NCI-H1436 (cell line): ENCODE measurements around the gene PRDM16.

ENCODE experiments used
- DNase-seq: peaks from one replicate; lab custom pipeline; 2025; lab: John Stamatoyannopoulos, UW

The PRDM16 gene

DNA sequence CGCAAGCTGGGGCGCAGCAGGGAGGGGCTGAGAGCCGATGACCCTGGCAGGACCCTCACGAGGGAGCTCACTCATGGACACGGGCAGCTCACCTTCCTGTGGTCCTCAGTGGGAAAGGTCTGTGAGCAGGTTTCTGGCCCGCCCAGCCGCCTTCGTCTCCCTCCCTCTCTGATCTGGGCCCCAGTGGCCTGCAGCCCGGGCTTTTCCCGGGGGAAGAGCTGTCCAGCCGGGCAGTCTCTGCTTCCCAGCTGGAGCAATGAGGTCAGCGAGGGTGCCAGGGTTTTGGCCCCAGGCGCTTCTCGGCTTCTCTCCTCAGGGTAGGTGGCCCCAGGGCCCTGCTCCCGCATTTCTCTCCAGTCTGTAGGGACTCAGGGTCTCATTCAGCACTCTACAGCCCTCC, 363.3 kb downstream of the PRDM16 start:
- no peak for DNase-seq

DNA sequence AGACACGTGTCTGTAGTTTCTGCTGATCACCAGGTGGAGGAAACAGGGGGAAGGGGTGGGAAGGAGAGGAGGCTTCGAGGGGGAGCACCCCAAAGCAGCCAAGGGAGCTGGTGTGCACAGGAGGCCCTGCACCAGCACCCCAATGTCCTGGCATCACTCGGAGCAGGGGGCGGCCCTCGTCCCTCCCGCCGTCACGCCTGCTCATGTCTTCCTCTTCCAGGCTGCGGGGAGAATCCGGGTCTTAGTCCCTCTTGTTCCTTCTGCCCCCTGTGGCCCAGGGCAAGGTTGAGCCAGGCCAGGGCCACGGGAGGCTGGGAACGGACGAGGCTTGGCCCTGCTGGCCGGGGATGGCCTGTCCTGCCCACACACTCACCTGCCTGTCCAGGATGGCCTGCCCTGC, 364.1 kb downstream of the PRDM16 start:
- no peak for DNase-seq

DNA sequence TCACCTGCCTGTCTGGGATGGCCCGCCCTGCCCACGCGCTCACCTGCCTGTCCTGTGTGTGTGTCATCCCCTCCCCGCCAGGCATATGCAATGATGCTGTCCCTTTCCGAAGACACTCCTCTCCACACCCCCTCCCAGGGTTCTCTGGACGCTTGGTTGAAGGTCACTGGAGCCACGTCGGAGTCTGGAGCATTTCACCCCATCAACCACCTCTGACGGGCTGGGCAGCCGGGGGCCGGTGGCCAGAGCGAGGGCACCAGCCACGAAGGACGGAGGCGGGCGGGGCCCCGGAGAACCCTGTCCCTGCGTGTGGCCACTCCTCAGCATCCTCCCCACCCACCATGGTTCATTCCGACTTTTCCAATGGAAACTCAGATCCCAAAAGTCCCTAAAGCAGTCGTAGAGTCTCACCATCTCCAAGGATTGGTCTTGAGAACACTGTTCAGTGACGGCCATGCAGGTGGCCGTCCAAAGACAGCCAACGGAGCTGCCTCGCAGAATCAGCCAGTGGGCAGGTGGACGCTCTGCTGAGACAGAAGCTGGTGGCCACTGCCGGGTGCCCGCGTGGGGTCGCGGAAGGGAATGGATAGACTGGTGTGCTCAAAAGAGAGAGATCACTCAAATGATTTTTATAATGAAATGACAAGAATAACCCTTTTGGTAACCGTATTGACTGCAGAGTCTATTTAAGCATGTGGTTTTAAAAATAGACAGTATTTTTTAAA, 364.8 kb downstream of the PRDM16 start:
- no peak for DNase-seq

DNA sequence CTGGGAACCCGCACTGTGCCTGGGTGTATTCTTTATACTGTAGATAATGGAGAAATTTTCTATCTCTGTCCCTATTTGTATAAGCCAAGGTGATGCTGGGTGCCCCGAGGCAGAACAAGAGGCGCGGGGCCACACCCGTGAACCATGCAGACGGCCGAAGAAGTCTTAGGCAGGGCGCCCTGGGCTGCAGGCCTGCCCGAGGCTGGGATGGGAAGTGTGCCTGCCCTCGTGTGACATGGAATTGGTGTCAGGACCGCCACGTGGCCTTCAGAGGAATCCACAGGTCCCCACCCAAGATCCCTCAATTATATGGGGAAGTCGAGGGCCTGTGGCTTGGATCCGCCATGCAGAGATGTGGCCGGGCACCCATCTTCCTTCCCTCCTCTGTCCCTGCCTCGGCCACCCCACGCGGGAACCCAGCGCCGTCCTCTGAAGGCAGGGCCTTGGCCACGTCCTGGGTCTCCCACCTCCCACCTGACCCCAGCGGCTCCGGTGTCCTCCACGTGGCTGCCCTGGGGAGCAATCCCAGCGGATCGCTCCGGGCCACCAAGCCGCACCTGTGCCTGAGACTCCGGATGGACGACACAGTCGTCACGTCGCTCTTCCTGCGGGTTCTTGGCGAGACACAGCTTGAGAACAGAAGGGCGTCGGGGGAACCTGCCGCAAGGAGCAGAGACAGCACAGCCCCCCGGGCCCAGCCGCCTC, 365.6 kb downstream of the PRDM16 start:
- DNase-seq, result no peak

DNA sequence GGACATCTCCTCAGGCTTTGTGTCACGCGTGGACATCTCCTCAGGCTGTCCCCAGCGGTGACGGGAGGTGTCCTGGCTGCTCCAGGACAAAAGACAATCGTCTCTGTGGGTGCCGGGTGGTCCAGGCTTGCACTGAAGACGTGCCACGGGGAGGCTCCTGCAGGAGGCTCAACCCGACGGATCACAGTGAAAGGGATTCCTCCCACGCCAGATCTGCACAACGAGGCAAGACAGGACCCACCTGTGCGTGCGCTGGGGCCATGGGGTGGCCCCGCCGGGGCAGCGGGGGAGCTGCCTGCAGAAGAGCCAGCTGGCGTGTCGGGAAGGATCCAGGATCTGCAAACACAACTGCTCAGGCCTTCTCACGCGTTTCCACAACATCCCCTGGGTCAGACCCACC, 366.7 kb downstream of the PRDM16 start:
- DNase-seq, result no peak

DNA sequence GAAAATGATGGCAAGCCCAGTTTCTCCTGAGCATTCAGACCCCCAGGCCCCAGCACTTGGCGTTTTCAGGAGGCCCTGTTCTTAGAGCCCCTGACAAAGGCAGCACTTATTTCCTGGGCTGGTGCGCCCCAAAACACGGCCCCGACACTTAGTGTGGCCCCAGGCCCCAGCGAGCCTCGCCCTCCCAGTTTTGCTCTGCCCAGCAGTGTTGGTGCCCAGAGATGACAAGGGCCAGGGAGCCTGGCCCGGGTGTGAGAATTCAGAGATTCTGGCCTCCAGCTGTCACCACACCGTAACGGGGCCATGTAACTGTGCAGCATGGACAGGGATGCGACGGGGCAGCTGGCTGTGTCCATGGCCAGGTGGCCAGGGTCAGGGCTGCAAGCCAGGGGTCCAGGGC, 367.4 kb downstream of the PRDM16 start:
- DNase-seq, result no peak

DNA sequence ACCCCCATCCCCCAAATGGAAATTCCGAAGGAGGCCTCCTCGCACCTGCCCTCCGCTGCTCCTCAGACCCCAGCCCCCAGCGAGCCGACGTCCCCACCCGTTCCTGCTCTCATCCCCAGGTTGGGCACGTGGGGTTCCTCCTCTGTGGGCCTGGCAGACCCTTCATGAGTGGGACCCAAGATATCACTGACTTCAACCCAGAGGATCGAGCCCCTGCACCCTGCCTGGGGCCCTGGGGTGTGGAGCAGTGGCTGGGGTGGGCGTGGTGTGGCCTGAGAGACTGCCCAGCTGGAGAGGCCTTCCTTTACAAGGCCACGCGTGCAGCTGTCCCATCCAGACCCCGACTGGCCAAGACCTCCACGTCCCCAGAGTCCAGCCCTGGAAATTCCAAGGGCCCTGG, 367.9 kb downstream of the PRDM16 start:
- DNase-seq, result no peak

DNA sequence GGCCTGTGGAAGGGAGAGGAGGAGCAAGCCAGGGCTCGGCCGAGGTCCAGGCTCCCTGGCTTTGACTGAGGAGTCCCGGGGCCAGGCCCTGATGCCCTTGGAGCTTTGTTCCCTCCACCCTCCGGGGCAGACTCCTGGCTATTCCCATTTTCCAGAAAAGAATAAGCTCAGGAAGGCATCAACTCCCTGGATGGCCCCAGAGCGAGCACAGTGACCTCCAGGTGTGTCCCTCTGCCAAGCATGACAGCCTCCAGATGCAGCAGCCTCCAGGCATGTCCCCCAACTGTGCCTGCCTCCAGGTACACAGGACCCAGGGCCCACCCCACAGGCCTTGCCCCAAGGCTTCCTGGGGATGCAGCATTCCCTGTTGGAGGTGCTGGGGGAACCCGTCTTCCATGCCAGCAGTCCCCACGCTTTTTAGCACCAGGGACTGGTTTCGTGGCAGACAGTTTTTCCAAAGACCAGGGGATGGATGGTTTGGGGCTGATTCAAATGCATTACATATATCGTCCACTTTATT, 369.7 kb downstream of the PRDM16 start:
- DNase-seq, result no peak

DNA sequence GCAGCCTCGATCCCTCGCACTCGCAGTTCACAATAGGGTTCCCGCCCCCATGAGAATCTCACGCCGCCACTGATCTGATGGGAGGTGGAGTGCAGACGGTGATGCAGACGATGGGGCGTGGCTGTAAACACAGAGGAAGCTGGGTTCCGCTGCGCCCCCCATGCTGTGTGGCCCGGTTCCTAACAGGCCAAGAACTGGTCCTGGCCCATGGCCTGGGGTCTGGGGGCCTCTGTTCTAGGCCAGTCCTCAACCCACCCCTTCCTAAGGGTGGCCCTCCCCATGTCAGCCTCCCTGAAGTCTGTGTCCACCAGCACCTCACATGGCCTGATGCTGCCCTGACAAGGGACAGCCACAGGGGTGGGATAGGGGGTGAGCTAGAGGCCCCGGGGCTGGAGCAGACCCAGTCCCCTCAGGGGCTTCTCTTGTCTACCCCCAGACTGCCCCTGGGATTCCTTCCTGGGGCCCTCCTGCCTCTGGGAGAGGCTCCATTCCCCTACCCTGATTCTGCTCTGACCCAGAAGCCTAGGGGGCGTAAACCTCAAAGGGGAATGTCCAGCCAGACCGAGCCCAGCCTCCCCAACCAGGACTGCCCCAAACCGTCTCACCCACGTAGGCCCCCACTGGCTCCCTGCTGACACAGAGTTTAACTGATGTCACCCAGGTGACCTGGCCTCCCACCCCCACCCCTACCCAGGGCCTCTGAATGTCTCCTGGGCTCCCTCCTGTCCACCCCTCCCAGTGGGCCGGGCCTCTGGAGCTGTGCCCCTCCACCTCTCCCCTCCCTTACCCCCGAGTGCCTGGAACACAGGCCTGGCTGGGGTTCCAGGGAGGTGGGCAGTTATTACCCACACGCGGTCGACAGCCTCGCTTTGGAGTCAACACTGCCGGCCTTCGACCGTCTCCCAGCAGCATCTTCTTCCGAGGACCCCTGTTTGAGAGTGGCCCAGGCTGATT, 370.6 kb downstream of the PRDM16 start:
- no peak for DNase-seq

DNA sequence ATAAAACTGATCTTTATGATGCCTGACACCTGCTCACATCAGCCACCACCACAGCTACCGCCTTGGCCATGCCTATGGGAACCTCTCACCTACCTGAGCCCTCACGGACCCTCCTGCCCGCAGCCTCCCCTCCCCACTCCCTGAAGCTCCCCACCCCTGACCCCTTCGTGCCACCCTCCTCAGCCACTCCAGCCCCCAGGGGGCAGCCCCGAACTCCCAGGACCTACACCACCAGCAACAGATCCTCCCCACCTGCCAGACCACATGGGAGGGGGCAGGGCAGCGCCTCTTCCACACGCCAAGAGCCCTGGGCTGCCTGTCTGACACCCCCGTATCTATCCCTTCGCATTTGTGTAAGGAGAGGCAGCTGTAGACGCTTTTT, 371.3 kb downstream of the PRDM16 start:
- DNase-seq, result no peak

DNA sequence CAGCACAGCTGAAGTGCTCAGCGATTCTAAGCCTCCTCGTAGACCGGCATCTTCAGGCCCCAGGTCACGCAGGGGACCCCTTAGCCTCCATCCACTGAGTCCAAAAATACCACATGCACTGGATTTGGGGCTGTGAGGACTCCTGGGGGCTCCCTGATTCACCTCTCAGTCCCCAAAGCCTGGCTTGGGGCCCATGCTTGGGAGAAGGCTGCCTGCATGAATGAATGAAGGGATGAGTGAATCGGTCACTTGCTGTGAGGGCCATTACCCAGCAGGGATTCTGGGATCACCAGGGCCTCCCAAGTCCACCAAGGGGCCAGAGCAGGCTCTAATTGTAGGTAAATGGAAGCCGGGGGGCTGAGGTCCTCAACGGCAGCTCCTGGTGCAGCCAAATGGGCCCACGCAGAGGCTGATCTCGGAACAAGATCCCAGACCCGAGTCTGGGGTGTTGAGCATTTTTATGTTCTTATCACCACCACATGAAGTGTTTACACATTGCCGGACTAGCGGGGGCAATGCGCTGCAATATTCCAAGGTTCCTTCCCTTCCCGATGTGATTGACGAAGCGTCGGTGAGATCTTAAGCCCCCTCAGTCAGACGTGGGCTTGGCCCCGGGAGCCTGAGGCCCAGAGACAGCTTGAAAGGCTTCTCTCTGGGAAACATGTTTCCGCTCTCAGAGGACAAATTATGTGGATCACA, 371.9 kb downstream of the PRDM16 start:
- no peak for DNase-seq

DNA sequence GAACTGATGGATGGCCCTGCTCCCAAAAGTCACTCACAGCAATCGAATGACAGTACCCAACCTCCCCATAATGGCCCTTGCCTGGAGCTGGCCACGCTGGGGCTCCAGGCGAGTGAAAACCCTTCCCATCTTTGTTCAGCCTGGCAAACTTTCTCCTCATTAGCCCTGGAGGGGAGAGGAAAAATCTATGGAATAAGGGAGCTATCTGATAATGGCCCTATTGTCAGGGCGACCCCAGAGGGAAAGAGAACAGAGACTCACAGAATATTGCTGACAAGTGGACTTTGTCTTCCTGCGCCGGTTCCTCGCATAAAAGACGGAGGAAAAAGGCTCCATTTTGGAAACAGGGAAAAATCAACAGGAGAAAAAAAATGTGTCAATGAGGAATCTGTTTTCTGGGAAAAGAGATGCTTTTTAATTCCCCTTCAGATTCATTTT, 372.4 kb downstream of the PRDM16 start:
- DNase-seq, result no peak

DNA sequence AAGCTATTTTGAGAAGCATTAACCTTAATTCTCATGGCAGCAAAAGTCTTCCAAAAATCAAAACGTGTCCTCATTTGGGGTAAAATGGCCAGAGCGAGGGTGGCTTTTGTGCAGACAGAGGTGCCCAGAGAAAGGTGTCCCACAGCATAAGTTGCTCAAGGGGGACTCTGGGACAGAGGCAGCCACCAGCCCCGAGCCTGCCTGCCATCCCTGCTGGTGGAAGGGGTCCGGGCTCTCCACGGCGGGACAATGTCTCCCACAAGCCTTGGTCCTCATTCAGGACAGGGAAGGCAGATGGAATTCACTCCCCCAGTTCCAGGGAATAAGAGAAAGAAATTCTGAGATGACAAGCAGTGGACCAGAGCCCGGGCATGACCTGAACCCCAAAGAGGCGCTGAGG, 372.9 kb downstream of the PRDM16 start:
- no peak for DNase-seq

DNA sequence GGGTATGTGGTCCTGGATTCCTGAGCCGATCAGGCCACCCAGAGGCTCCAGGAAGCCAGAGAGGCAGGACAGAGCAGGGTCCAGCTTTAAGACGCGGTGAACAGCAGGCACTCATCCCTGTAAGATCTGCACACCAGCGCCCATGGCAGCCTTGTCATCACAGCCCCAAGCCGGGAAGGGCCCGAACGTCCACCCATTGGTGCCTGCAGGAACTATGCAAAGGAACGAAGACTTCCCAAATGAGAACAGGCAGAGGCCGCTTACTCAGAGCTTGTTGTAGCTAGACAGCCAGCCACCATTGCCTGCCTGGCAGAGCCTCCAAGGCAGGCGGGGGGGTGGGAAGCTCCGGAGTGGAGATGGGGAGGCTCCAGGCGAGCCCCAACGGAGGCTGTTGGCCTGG, 373.3 kb downstream of the PRDM16 start:
- DNase-seq, result no peak

DNA sequence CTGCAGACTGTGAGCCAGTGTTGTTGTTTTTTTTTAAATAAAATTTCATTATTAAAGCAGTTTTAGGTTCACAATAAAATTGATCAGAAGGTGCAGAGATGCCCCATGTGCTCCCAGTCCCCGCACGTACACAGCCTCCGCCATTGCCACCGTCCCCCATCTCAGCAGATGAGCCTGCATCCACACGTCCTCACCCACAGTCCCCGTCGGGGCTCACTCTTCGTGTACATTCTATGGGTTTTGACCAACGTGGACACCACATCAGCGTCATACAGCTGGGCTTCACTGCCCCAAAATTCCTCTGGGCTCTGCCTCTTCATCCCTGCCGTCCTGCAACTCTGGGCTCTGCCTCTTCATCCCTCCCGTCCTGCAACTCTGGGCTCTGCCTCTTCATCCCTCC, 373.9 kb downstream of the PRDM16 start:
- no peak for DNase-seq

DNA sequence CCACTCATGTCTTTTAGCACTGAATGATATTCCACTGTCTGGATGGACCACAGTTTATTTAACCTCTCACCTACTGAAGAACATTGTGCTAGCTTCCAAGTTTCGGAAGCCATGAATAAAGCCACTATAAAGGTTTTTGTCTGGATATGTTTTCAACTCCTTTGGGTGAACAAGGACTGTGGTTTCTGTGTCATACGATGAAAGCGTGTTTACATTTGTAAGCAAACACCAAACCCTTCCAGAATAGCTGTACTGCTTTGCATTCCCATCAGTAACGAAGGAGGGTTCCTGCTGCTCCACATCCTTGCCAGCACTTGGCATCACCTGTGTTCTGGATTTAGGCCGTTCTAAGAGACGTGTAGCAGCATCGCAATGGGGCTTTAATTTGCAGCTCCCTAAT, 374.8 kb downstream of the PRDM16 start:
- DNase-seq, result no peak

DNA sequence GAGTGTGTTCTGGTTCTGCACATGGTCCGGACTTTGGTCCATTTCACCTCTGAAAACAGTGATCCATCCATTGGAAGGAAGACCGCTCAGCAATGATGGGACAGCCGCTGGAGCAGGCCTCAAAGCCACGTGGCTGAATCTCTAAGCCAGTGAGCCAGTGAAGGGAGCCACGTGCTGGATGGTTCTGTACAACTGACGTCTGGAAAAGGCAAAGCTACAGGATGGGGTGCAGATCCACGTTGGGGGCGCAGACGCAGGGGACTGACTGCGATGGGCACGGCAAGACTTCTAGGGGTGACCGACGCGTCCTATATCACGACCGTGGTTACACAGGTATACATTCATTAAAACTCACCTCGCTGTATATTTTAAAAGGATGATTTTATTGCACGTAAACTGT, 375.3 kb downstream of the PRDM16 start:
- no peak for DNase-seq

DNA sequence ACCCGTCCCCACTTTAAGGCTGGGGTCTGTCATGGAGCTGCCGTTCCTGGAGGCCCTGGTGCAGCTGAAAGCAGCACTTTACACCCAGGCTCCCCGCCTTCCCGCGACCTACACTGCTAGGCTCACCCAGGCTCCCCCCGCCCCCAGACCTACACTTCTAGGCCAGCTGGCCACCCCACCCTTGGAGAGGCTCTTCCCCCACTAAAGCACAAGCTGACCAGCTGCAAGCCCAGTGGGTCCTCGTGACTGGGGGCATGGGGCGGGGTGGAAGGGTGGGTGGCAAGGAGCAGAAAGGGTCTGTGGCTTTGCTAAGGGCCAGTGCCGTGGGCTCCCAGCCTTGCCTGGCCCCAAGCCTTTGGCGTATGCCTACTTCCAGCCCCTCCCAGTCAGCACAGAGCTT, 375.7 kb downstream of the PRDM16 start:
- no peak for DNase-seq

DNA sequence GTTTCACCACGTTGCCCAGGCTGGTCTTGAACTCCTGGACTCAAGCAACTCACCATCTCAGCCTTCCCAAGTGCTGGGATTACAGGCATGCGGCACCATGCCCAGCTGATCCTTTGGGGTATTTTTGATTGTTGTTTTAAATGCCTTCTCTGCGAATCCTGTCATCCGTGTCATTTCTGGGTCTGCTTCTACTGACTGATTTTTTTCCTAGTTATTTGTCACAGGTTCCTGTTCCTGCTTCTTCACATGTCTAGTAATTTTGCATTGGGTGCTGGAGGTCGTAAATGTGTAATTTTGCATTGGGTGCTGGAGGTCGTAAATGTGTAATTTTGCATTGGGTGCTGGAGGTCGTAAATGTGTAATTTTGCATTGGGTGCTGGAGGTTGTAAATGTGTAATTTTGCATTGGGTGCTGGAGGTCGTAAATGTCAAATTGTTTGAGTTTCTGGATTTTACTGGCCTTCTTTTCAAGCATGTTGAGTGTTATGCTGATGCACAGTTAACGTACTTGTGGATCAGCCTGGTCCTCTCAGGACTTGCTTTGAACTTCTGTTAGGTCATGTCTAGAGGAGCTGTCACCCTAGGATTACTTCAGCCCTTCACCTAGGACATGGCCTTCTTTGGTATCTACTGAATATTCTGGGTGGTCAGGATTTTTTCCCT, 381.3 kb downstream of the PRDM16 start:
- no peak for DNase-seq

DNA sequence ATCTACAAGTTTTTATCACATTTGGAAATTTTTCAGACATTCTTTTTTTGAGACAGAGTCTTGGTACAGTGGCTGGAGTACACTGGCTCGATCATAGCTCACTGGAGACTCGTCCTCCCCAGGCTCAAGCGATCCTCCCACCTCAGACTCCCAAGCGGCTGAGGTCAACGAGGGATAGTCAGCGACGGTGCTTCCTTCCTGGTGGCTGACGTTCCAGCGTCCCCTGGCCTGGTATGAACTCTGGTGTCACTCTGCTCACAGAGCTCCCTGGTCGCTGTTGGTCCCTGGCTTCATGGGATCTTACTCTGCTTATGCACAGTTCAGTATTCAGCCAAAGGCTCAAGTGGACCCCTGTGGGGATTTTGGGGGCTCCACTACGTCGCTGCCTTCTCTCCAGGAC, 382.0 kb downstream of the PRDM16 start:
- DNase-seq, result no peak
